Central memory CD8-positive, alpha-beta T cell (primary cell): ENCODE results near the gene C16orf82.

Experiments used
- ATAC-seq: fragments of 150-1000 bp; cut with Tn5 transposase; replicated peaks from 2 replicates; pipeline ENCODE4 v1.10.0; 2022; ENCODE audit warnings: mild to moderate bottlenecking, moderate FRiP score, moderate number of reproducible peaks; ENCODE audit not compliant: poor library complexity, severe bottlenecking; ENCODE audit errors: extremely low read depth
- DNase-seq, 2 donors: peaks; one replicate each; pipeline ENCODE4 v3.0.0; 2021; ENCODE audit warnings: low spot score in 2 of 2
- H3K27ac Mint-ChIP-seq: one replicate; pipeline ENCODE4 v1.8.0; 2022; ENCODE audit warnings: low read depth, mild to moderate bottlenecking, moderate library complexity, mixed read lengths
- H3K27me3 Mint-ChIP-seq: one replicate; pipeline ENCODE4 v1.8.0; 2022; ENCODE audit warnings: mixed read lengths
- H3K36me3 Mint-ChIP-seq: one replicate; pipeline ENCODE4 v1.8.0; 2022; ENCODE audit warnings: mild to moderate bottlenecking, moderate library complexity, mixed read lengths; ENCODE audit not compliant: insufficient read depth
- H3K4me1 Mint-ChIP-seq: one replicate; pipeline ENCODE4 v1.8.0; 2022; ENCODE audit warnings: mixed read lengths
- H3K4me3 Mint-ChIP-seq: one replicate; pipeline ENCODE4 v1.8.0; 2022; ENCODE audit warnings: mild to moderate bottlenecking, moderate library complexity, mixed read lengths
- H3K9me3 Mint-ChIP-seq: one replicate; pipeline ENCODE4 v1.8.0; 2022; ENCODE audit warnings: mixed read lengths

The C16orf82 gene

DNA sequence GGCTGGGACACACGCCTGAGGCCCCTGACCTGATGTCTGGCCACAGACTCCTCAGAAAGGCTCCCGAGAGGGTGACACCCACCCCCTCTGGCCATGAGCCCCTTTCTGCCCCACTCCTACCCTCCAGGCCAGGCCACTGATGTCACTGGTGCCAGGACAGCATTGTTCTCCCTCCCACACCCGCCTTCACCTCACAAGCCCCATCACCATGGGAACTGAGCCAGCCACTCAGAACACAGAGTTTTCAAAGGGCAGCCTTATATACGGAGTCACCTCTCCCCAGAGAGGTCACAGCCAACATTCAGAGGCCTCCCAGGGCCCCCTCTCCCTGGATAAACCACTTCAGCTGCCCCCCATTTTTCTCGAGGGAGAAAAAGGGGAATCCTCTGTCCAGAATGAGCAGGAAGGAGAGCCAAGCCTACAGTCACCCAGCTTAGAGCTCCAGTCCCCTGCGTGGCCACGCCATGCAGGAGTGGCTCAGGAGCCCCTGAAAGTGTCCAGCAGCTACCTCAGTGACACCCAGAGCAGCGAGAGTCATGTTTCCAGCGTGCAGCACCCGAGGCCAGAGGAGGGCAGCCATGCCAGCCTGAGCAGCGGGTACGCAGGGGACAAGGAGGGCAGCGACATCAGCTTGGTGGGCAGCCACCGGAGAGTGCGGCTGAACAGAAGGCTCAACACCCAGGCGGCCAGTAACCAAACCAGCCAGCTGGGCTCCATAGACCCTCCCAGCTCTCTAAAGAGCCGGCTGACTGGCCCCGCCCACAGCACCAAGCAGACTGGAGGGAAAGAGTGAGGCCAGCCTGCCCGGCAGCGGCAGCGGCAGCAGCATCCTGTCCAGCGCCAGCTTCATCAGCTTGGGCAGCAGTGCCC lies at the start of gene C16orf82:
Gene C16orf82, plus strand, starts transcription at position 260 of the 870 bp plus-strand sequence.
- no peak within 1 kb of the TSS for H3K4me3 Mint-ChIP-seq
- H3K9me3 Mint-ChIP-seq: no peaks in the 10 kb centered on the region
- H3K36me3 Mint-ChIP-seq: no peaks in the 10 kb centered on the region
- DNase-seq: no peak
- no peaks in the 10 kb centered on the region for H3K4me1 Mint-ChIP-seq
- H3K27ac Mint-ChIP-seq: no peak within 1 kb of the TSS
- peaks cover 72% of the 10 kb centered on the region for H3K27me3 Mint-ChIP-seq
- ATAC-seq: no peak

GRCh38 chr16:27020031-27020430 lies 46.7 kb upstream of the C16orf82 start:
- H3K27me3 Mint-ChIP-seq: peaks cover 46% of the 10 kb centered on the region
- H3K4me1 Mint-ChIP-seq: no peaks in the 10 kb centered on the region
- no peak overlapping the region for H3K27ac Mint-ChIP-seq
- no peak overlapping the region for H3K4me3 Mint-ChIP-seq
- ATAC-seq (no peak), DNase-seq (no peak)
- H3K36me3 Mint-ChIP-seq: no peaks in the 10 kb centered on the region
- no peaks in the 10 kb centered on the region for H3K9me3 Mint-ChIP-seq

GRCh38 chr16:27024010-27024409 lies 42.7 kb upstream of the C16orf82 start:
- Mint-ChIP-seq H3K4me1 (no peaks in the 10 kb centered on the region), H3K4me3 (no peak overlapping the region), H3K9me3 (no peaks in the 10 kb centered on the region), H3K27me3 (peaks cover 53% of the 10 kb centered on the region), H3K27ac (no peak overlapping the region), H3K36me3 (peaks cover 1% of the 10 kb centered on the region)
- no peak for ATAC-seq
- no peak for DNase-seq

- peaks cover 56% of the 10 kb centered on the region for H3K27me3 Mint-ChIP-seq
- H3K4me3 Mint-ChIP-seq: no peak overlapping the region
- DNase-seq (no peak), ATAC-seq (no peak)
- H3K36me3 Mint-ChIP-seq: peaks cover 1% of the 10 kb centered on the region
- no peaks in the 10 kb centered on the region for H3K9me3 Mint-ChIP-seq
- no peaks in the 10 kb centered on the region for H3K4me1 Mint-ChIP-seq
- no peak overlapping the region for H3K27ac Mint-ChIP-seq
Observed at GRCh38 chr16:27025581-27025980, 41.1 kb upstream of the C16orf82 start.

- no peaks in the 10 kb centered on the region for H3K4me1 Mint-ChIP-seq
- no peaks in the 10 kb centered on the region for H3K9me3 Mint-ChIP-seq
- H3K36me3 Mint-ChIP-seq: peaks cover 1% of the 10 kb centered on the region
- peaks cover 39% of the 10 kb centered on the region for H3K27me3 Mint-ChIP-seq
- ATAC-seq (no peak), DNase-seq (no peak)
- no peak overlapping the region for H3K27ac Mint-ChIP-seq
- H3K4me3 Mint-ChIP-seq: no peak overlapping the region
Observed at GRCh38 chr16:27027971-27028370, 38.8 kb upstream of the C16orf82 start.

DNA sequence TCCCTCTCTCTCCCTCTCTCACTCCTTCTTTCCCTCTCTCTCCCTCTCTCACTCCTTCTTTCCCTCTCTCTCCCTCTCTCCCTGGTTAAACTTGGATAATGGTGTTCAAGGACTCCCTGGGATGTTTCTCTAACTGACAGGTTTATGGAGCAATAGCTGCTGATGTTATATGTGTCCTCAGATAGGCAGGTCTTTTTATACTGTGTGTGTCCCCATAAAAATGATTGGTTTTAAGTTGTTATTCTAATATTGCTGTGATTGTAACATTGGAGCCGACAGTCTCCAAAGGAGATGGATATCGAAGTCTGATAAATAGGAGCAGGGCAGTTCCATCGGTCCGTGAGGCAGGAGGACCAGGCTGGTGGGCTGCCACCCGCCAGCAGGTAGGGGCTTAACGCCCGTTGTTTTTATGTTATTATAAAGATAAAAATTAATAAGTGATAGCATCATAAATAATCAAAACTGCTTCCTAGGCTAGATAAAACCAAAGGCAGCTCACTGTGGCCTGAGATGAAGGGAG lies 38.1 kb upstream of the C16orf82 start:
- Mint-ChIP-seq H3K4me1 (no peaks in the 10 kb centered on the region), H3K4me3 (no peak overlapping the region), H3K27me3 (peaks cover 33% of the 10 kb centered on the region), H3K27ac (no peak overlapping the region), H3K36me3 (peaks cover 1% of the 10 kb centered on the region), H3K9me3 (no peaks in the 10 kb centered on the region)
- DNase-seq (no peak), ATAC-seq (no peak)

DNA sequence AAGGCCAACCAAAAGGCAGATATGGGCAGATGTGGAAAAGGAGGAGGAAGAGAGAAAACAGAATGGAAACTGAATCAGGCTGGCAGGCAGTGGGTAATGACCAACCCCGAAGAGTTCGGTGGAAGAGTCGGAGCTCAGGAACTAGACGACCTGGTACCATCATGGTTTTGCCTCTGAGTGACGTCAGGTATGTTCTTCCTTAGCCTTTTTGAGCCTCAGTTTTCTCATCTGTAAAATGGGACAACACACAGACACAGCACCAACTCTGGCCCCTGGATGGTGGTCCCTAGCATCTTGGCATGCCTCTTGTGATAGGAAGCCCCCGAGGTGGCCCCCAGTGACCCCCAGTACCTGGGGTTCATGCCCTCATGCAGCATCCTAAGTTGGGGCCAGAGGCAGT lies 37.2 kb upstream of the C16orf82 start:
- ATAC-seq (no peak), DNase-seq (no peak)
- Mint-ChIP-seq H3K4me3 (no peak overlapping the region), H3K9me3 (no peaks in the 10 kb centered on the region), H3K27me3 (peaks cover 35% of the 10 kb centered on the region), H3K4me1 (no peaks in the 10 kb centered on the region), H3K36me3 (peaks cover 1% of the 10 kb centered on the region), H3K27ac (no peak overlapping the region)

- Mint-ChIP-seq H3K4me1 (no peaks in the 10 kb centered on the region), H3K4me3 (no peak overlapping the region), H3K36me3 (no peaks in the 10 kb centered on the region), H3K9me3 (no peaks in the 10 kb centered on the region), H3K27me3 (peaks cover 60% of the 10 kb centered on the region), H3K27ac (no peak overlapping the region)
- ATAC-seq (no peak), DNase-seq (no peak)
Observed at GRCh38 chr16:27033281-27033979, 33.3 kb upstream of the C16orf82 start.

GRCh38 chr16:27040732-27041131 lies 26.0 kb upstream of the C16orf82 start:
- no peaks in the 10 kb centered on the region for H3K9me3 Mint-ChIP-seq
- ATAC-seq (no peak), DNase-seq (no peak)
- H3K36me3 Mint-ChIP-seq: no peaks in the 10 kb centered on the region
- H3K27ac Mint-ChIP-seq: no peak overlapping the region
- no peaks in the 10 kb centered on the region for H3K4me1 Mint-ChIP-seq
- peaks cover 58% of the 10 kb centered on the region for H3K27me3 Mint-ChIP-seq
- no peak overlapping the region for H3K4me3 Mint-ChIP-seq

- no peaks in the 10 kb centered on the region for H3K4me1 Mint-ChIP-seq
- H3K27ac Mint-ChIP-seq: no peak overlapping the region
- H3K9me3 Mint-ChIP-seq: no peaks in the 10 kb centered on the region
- no peak for ATAC-seq
- H3K36me3 Mint-ChIP-seq: no peaks in the 10 kb centered on the region
- H3K27me3 Mint-ChIP-seq: peaks cover 7% of the 10 kb centered on the region
- no peak for DNase-seq
- no peak overlapping the region for H3K4me3 Mint-ChIP-seq
Observed at GRCh38 chr16:27046958-27047518, 19.7 kb upstream of the C16orf82 start.

DNA sequence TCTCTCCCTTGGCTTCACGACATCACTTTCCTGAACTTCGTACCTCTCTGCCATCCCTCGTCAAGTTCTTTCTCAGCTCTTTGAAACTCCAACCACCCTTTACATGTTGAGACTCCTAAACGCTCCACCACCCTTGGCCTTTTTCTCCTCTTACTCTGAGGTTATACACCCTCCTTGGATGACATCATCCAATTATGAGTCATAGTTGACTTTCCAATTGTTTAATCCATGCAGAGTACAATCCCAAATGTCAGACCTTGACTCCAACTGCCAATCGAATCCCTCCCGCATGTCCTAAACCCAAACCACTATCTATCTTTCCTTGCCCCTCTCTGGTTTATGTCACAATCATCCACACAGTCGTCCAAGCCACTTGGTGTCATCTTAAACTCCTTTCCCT lies 18.4 kb upstream of the C16orf82 start:
- no peak overlapping the region for H3K27ac Mint-ChIP-seq
- peaks cover 3% of the 10 kb centered on the region for H3K27me3 Mint-ChIP-seq
- ATAC-seq: no peak
- H3K4me1 Mint-ChIP-seq: no peaks in the 10 kb centered on the region
- H3K36me3 Mint-ChIP-seq: no peaks in the 10 kb centered on the region
- DNase-seq: no peak
- no peak overlapping the region for H3K4me3 Mint-ChIP-seq
- no peaks in the 10 kb centered on the region for H3K9me3 Mint-ChIP-seq

- no peak overlapping the region for H3K4me3 Mint-ChIP-seq
- no peaks in the 10 kb centered on the region for H3K27me3 Mint-ChIP-seq
- DNase-seq (no peak), ATAC-seq (no peak)
- no peaks in the 10 kb centered on the region for H3K9me3 Mint-ChIP-seq
- no peak overlapping the region for H3K27ac Mint-ChIP-seq
- H3K36me3 Mint-ChIP-seq: no peaks in the 10 kb centered on the region
- H3K4me1 Mint-ChIP-seq: no peaks in the 10 kb centered on the region
Observed at GRCh38 chr16:27049117-27049516, 17.6 kb upstream of the C16orf82 start.
